ENCODE measurements around the gene TUBA1C.
"Not testable (repeated sequence)": the region's sequence is repeated elsewhere in the genome, so short reads cannot be mapped to it uniquely, and the experiment has no call there.

Gene TUBA1C

GRCh38 chr12:49255857-49256637, 8.8 kb upstream of the TUBA1C start:
- no peak for DNase-seq (ENCODE audit: low read depth)

DNA sequence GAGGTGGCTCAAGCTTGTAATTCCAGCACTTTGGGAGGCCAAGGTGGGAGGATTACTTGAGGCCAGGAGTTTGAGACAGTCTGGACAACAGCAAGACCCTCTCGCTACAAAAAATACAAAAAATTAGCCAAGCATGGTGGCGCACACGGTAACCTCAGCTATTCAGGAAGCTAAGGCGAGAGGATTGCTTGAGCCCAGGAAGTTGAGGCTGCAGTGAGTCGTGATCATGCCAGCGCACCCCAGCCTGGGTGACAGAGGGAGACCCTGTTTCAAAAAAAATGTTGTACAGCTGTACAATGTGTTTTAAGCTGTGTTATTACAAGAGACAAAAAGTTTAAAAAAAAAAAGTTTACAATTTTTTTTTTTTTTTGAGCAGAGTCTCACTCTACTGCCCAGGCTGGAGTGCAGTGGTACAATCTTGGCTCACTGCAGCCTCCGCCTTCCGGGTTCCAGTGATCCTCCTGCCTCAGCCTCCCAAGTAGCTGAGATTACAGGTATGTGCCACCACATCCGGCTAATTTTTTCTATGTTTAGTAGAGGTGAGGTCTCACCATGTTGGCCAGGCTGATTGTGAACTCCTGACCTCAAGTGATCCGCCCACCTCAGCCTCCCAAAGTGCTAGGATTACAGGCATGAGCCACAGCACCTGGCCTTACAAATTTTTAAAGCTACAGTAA, 7.2 kb upstream of the TUBA1C start:
- DNase-seq (ENCODE audit: low read depth) = not testable (repeated sequence)

DNA sequence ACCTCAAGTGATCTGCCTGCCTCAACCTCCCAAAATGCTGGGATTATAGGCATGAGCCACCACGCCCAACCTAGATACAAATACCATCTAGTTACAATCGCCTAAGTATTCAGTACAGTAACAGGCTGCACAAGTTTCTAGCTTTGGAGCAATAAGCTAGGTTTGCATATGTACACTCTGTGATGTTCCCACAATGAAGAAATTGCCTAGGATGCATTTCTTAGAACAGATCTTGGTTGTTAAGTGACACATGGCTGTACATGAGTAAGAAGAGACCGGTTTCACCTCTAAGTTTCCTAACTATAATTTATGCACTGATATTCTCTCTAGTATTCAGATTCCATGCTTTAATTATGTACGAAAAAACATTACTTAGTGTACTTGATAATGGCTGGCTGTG, 5.4 kb upstream of the TUBA1C start:
- no peak for DNase-seq (ENCODE audit: low read depth)

DNA sequence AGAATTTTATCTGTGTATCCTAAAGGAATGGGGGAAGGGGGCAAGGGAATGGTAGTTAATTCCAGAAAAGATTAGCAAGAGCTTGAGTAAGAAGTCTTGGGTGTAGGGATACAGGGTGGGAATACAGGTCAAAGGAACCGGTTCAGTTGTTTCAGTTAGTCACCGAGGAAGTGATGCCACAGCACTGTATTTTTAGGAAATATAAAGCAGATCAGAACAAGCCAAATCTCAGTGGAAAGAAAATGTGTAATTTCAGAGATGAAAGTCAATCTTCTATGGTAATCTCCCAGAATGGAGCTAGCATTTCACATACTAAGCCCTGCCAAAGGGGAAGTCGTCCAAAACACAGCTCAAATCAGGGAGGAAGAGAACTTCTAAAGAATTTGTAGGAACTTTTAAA, 4.7 kb upstream of the TUBA1C start:
- no peak for DNase-seq (ENCODE audit: low read depth)

- no peak for DNase-seq (ENCODE audit: low read depth)
Measured at GRCh38 chr12:49260571-49261363, 4.1 kb upstream of the TUBA1C start.

DNA sequence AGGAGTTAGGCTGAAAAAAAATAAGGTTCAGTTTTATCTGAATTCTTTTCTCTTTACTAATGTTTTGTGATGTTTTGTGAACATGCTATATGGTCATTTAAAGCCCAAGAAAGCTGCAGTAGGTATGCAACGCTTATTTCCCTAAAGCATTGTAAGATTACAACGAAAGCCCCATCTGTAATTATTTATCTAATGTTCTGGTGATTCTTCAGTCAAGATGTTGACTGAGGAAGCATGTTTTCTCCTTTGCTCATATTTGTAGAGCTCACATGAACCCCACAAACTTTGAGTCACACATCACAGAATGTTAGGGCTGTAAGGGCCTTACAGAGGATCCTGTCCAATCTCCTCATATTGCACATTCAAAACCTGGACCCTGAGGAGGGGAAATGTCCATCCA, 3.2 kb upstream of the TUBA1C start:
- DNase-seq (ENCODE audit: low read depth) = no peak

- no peak for DNase-seq (ENCODE audit: low read depth)
Measured at GRCh38 chr12:49263400-49263763, 1.5 kb upstream of the TUBA1C start.

GRCh38 chr12:49264466-49264872, 413 bp upstream of the TUBA1C start:
- no peak for DNase-seq (ENCODE audit: low read depth)

DNA sequence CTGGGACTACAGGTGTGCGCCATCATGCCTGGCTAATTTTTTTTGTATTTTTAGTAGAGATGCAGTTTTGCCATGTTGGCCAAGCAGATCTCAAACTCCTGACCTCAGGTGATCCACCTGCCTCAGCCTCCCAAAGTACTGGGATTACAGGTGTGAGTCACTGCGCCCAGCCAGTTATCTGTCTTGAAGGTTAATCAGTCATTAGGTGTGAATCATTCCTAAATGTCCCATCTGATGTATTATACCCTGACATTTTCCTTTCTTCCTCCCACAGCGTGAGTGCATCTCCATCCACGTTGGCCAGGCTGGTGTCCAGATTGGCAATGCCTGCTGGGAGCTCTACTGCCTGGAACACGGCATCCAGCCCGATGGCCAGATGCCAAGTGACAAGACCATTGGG, 4.3 kb downstream of the TUBA1C start:
- not testable (repeated sequence) for DNase-seq (ENCODE audit: low read depth)

DNA sequence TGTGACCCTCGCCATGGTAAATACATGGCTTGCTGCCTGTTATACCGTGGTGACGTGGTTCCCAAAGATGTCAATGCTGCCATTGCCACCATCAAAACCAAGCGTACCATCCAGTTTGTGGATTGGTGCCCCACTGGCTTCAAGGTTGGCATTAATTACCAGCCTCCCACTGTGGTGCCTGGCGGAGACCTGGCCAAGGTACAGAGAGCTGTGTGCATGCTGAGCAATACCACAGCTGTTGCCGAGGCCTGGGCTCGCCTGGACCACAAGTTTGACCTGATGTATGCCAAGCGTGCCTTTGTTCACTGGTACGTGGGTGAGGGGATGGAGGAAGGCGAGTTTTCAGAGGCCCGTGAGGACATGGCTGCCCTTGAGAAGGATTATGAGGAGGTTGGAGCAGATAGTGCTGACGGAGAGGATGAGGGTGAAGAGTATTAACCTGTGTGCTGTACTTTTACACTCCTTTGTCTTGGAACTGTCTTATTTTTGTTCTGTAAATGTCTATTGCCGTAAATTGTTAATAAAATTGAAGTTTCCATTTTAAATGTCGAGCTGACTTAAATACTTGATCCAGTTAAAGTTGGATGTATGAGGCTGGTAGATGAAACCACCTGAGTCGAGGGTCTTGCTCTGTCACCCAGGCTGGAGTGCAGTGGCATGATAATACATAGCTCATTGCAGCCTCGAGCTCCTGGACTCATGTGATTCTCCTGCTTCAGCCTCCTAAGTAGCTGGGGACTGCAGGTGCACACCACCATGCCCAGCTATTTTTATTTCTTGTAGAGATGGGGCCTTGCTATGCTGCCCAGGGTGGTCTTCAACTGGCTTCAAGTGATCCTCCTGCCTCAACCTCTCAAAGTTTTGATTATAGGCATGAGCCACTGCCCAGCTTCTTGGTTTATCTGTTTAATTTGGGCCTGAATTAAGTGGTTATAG, 8.2 kb downstream of the TUBA1C start:
- no peak for DNase-seq (ENCODE audit: low read depth)

DNA sequence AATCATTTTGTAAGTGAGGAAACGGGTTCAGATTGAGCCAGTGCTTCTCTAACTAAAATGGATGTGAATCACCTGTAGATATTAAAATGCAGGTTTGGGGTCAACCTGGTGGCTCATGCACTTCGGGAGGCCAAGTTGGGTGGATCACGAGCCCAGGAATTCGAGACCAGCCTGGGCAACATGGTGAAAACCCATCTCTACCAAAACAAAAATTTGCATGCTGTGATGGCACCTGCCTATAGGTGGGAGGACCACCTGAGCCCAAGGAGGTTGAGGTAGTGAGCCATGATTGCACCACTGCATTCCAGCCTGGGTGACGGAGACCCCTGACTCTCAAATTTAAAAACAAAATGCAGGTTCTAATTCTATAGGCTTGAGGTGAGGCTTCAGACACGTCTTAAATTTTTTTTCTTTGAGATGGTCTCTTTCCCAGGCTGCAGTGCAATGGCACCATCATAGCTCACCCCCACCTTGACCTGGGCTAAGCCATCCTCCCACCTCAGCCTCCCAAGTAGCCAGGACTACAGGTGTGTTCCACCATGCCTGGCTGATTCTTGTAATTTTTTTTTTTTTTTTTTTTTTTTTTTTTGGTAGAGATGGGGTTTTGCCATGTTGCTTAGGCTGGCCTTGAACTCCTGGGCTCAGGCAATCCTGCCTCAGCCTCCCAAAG, 9.0 kb downstream of the TUBA1C start:
- no peak for DNase-seq (ENCODE audit: low read depth)

DNA sequence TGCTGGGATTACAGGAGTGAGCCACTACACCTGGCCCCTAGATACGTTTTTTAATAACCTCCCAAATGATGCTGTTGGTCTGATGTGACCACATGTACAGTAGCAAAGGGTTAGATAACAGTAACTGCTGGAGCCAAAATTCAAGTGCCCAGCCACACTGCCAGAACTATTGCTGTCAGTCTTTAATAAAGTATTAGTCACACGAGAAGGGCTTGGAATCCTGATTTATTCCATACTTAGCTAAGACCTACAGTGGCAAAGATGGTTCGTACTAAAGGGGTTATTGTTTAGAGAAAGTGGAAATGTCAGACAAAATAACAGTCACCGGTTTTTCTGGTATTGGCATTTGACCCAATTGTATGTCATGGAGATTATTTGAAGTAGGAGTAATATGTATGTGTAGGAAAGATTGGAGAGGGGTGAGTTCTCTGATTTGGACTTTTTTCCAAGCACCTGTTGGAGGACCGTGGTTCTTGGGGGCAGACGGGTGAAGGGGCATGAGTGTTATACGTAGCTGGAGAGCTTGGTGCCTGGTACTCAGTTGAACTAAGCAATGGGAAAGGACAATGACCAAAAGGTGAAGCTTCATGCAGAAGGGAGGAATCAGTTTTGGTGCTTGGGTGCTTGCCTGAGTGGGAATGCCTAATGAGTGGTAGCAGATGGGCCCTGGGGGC, 9.7 kb downstream of the TUBA1C start:
- DNase-seq (ENCODE audit: low read depth) = no peak

GRCh38 chr12:49276304-49277290, 11.7 kb downstream of the TUBA1C start:
- DNase-seq (ENCODE audit: low read depth) = no peak

GRCh38 chr12:49277466-49277865, 12.6 kb downstream of the TUBA1C start:
- no peak for DNase-seq (ENCODE audit: low read depth)

GRCh38 chr12:49279706-49280159, 14.9 kb downstream of the TUBA1C start:
- DNase-seq (ENCODE audit: low read depth) = no peak

- DNase-seq (ENCODE audit: low read depth) = not testable (repeated sequence)
Measured at GRCh38 chr12:49280545-49280944, 15.7 kb downstream of the TUBA1C start.

- no peak for DNase-seq (ENCODE audit: low read depth)
Measured at GRCh38 chr12:49282302-49282701, 17.4 kb downstream of the TUBA1C start.

DNA sequence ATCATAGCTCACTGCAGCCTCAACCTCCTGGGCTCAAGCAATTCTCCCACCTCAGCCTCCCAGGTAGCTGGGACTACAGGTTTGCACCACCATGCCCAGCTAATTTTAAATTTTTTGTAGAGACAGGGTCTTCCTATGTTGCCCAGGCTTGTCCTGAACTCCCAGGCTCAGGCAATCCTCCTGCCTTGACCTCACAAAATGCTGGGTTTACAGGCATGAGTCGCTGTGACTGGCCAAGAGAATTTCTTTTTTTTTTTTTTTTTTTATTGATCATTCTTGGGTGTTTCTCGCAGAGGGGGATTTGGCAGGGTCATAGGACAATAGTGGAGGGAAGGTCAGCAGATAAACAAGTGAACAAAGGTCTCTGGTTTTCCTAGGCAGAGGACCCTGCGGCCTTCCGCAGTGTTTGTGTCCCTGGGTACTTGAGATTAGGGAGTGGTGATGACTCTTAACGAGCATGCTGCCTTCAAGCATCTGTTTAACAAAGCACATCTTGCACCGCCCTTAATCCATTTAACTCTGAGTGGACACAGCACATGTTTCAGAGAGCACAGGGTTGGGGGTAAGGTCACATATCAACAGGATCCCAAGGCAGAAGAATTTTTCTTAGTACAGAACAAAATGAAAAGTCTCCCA, 18.0 kb downstream of the TUBA1C start:
- not testable (repeated sequence) for DNase-seq (ENCODE audit: low read depth)

Data from HS-5 (cell line).